H1 (cell line): ENCODE data around the gene DBX2. TPM values are rescaled to one million over a fixed set of nuclear protein-coding genes. Genes with fewer than 3 reads are reported as not detected.

ENCODE experiments used
- CTCF ChIA-PET: fragments of 300-600 bp; sonication (Branson Sonifier 250); formaldehyde crosslinking; loops from one replicate; lab custom pipeline; 2021; ENCODE audit not compliant: partially characterized antibody; lab: Charles Lee
- POLR2A ChIA-PET: fragments of 300-600 bp; sonication (Branson Sonifier 250); formaldehyde crosslinking; loops from one replicate; lab custom pipeline; 2021; ENCODE audit warnings: inconsistent platforms; ENCODE audit not compliant: partially characterized antibody; lab: Charles Lee
- DNase-seq, 2 experiments: peaks; one replicate each; pipeline versions ENCODE4 v3.0.0 to v3.0.0-alpha.2; 2010 to 2022; ENCODE audit warnings: low spot score in 2 of 2, low read depth in 1 of 2, mixed read lengths in 1 of 2
- FAIRE-seq: peaks from 2 replicates; lab custom pipeline; 2011; peaks lifted over from hg19 to GRCh38; lab: Jason Lieb, UNC
- H2AFZ ChIP-seq: 2 replicates; pipeline ENCODE4 v1.8.1; 2012; ENCODE audit warnings: low read length, inconsistent platforms
- H2AK5ac ChIP-seq: 2 replicates; pipeline ENCODE4 v1.6.1; 2013; ENCODE audit warnings: low read depth, low read length
- H2BK120ac ChIP-seq: replicated peaks from 2 replicates; pipeline ENCODE3; 2013; ENCODE audit warnings: low read depth, low read length, inconsistent platforms
- H2BK12ac ChIP-seq: 2 replicates; pipeline ENCODE4 v1.6.1; 2013; ENCODE audit warnings: low read depth, low read length
- H2BK15ac ChIP-seq: 2 replicates; pipeline ENCODE4 v1.6.1; 2013; ENCODE audit warnings: low read length
- H2BK20ac ChIP-seq: 2 replicates; pipeline ENCODE4 v1.6.1; 2013; ENCODE audit warnings: low read length
- H2BK5ac ChIP-seq: 2 replicates; pipeline ENCODE4 v1.6.1; 2013; ENCODE audit warnings: low read depth, low read length
- H3K14ac ChIP-seq: 2 replicates; pipeline ENCODE4 v1.6.1; 2013; ENCODE audit warnings: inconsistent platforms; ENCODE audit not compliant: insufficient read length
- H3K18ac ChIP-seq: 2 replicates; pipeline ENCODE4 v1.6.1; 2013; ENCODE audit warnings: low read length; ENCODE audit errors: extremely low read depth
- H3K23ac ChIP-seq: 2 replicates; pipeline ENCODE4 v1.6.1; 2013; ENCODE audit warnings: inconsistent platforms; ENCODE audit not compliant: insufficient read length
- H3K23me2 ChIP-seq: 2 replicates; pipeline ENCODE4 v1.6.1; 2013; ENCODE audit warnings: low read depth, low read length
- H3K27ac ChIP-seq: 2 replicates; pipeline ENCODE4 v1.6.1; 2011; ENCODE audit warnings: low read depth, low read length, inconsistent platforms
- H3K27me3 ChIP-seq, 4 experiments: replicated peaks in 1 of 4; 1 replicate in 1 of 4; 2 replicates in 3 of 4; pipeline versions ENCODE4 v1.6.1 to v1.8.1; 2011 to 2013; ENCODE audit warnings: low read length in 3 of 4, mild to moderate bottlenecking in 3 of 4, inconsistent platforms in 2 of 4, mixed read lengths in 2 of 4, moderate library complexity in 1 of 4; ENCODE audit not compliant: control insufficient read depth in 3 of 4, insufficient read depth in 3 of 4; ENCODE audit errors: extremely low read depth in 1 of 4
- H3K36me3 ChIP-seq, 4 experiments: 2 replicates each; pipeline versions ENCODE4 v1.6.1 to v1.8.1; 2011 to 2013; ENCODE audit warnings: mild to moderate bottlenecking in 4 of 4, low read length in 3 of 4, moderate library complexity in 2 of 4, control low read depth in 1 of 4, inconsistent platforms in 1 of 4; ENCODE audit not compliant: insufficient read depth in 4 of 4, control insufficient read depth in 2 of 4
- H3K4ac ChIP-seq: replicated peaks from 2 replicates; pipeline ENCODE3; 2013; ENCODE audit warnings: low read length, low read depth, mixed read lengths, inconsistent platforms; ENCODE audit not compliant: insufficient read length
- H3K4me1 ChIP-seq, 4 experiments: replicated peaks in 1 of 4; 1 replicate in 1 of 4; 2 replicates in 3 of 4; pipeline versions ENCODE4 v1.6.1 to v1.8.1; 2011 to 2013; ENCODE audit warnings: low read length in 3 of 4, inconsistent platforms in 2 of 4, mixed read lengths in 1 of 4; ENCODE audit not compliant: insufficient read depth in 4 of 4, control insufficient read depth in 3 of 4
- H3K4me2 ChIP-seq, 2 experiments: 2 replicates each; pipeline versions ENCODE4 v1.6.1 to v1.8.1; 2011 to 2013; ENCODE audit warnings: low read depth in 2 of 2, low read length in 2 of 2, control low read depth in 1 of 2, inconsistent platforms in 1 of 2, mild to moderate bottlenecking in 1 of 2; ENCODE audit not compliant: insufficient read depth in 1 of 2
- H3K4me3 ChIP-seq, 4 experiments: fragments of 200-600, 300-600 bp in 1 of 4; sonication (generic), shearing (Covaris generic), sonication (Bioruptor Twin) in 1 of 4; 2 replicates each; pipeline versions ENCODE4 v1.5.1 to v1.8.1; 2011 to 2016; ENCODE audit warnings: low read length in 4 of 4, low read depth in 3 of 4, control low read depth in 2 of 4, inconsistent platforms in 2 of 4, mild to moderate bottlenecking in 2 of 4, mixed read lengths in 1 of 4, moderate library complexity in 1 of 4; ENCODE audit not compliant: insufficient read depth in 2 of 4; ENCODE audit errors: extremely low read depth in 1 of 4
- H3K56ac ChIP-seq: replicated peaks from 2 replicates; pipeline ENCODE3; 2013; ENCODE audit warnings: low read depth, mild to moderate bottlenecking, mixed read lengths, low read length, inconsistent platforms; ENCODE audit not compliant: insufficient read length
- H3K79me1 ChIP-seq: 2 replicates; pipeline ENCODE4 v1.6.1; 2013; ENCODE audit warnings: low read depth, low read length, control low read depth
- H3K79me2 ChIP-seq, 2 experiments: 2 replicates each; pipeline versions ENCODE4 v1.6.1 to v1.8.1; 2012 to 2013; ENCODE audit warnings: low read length in 2 of 2, mild to moderate bottlenecking in 2 of 2, inconsistent platforms in 1 of 2; ENCODE audit not compliant: insufficient read depth in 2 of 2, control insufficient read depth in 1 of 2
- H3K9ac ChIP-seq, 4 experiments: replicated peaks in 1 of 4; 1 replicate in 1 of 4; 2 replicates in 3 of 4; pipeline versions ENCODE4 v1.6.1 to v1.8.1; 2011 to 2013; ENCODE audit warnings: low read depth in 3 of 4, low read length in 3 of 4, control low read depth in 2 of 4, mild to moderate bottlenecking in 2 of 4, moderate library complexity in 2 of 4, inconsistent platforms in 1 of 4; ENCODE audit errors: extremely low read depth in 1 of 4
- H3K9me3 ChIP-seq, 2 experiments: 2 replicates each; pipeline versions ENCODE4 v1.6.1 to v1.8.1; 2012 to 2013; ENCODE audit warnings: mild to moderate bottlenecking in 2 of 2, moderate library complexity in 2 of 2, control low read depth in 1 of 2, inconsistent platforms in 1 of 2, low read depth in 1 of 2, low read length in 1 of 2, mixed read lengths in 1 of 2; ENCODE audit not compliant: insufficient read depth in 2 of 2
- H4K20me1 ChIP-seq, 2 experiments: replicated peaks in 1 of 2; 2 replicates each; pipeline versions ENCODE3 to v1.8.1; 2011 to 2013; ENCODE audit warnings: inconsistent platforms in 2 of 2, low read length in 2 of 2, mild to moderate bottlenecking in 1 of 2; ENCODE audit not compliant: insufficient read depth in 2 of 2, control insufficient read depth in 1 of 2
- H4K5ac ChIP-seq: 2 replicates; pipeline ENCODE4 v1.6.1; 2013; ENCODE audit warnings: low read length, low read depth, mixed read lengths, inconsistent platforms; ENCODE audit not compliant: insufficient read length
- H4K8ac ChIP-seq: 2 replicates; pipeline ENCODE4 v1.8.0; 2013; ENCODE audit warnings: mild to moderate bottlenecking, moderate library complexity, low read length, inconsistent platforms; ENCODE audit not compliant: insufficient read depth; ENCODE audit errors: extremely low read depth
- H4K91ac ChIP-seq: replicated peaks from 2 replicates; pipeline ENCODE3; 2013; ENCODE audit warnings: low read length, mixed read lengths, inconsistent platforms; ENCODE audit not compliant: insufficient read length
- ASH2L ChIP-seq: fragments of 200-600, 300-600 bp; sonication (generic); IDR thresholded peaks from one replicate; pipeline ENCODE4 v1.7.1; 2017; ENCODE audit warnings: low read length
- BRCA1 ChIP-seq: IDR thresholded peaks from 2 replicates; pipeline ENCODE4 v1.6.1; 2012; ENCODE audit warnings: low read depth, low read length, improper control_type of control experiment
- CEBPB ChIP-seq: IDR thresholded peaks from 2 replicates; pipeline ENCODE4 v1.6.1; 2012; ENCODE audit warnings: low read depth, low read length
- JUN ChIP-seq: IDR thresholded peaks from 2 replicates; pipeline ENCODE4 v1.6.1; 2011; ENCODE audit warnings: low read depth, mild to moderate bottlenecking, improper control_type of control experiment, low read length
- MAFK ChIP-seq: IDR thresholded peaks from 2 replicates; pipeline ENCODE4 v1.6.1; 2012; ENCODE audit warnings: low read depth, mild to moderate bottlenecking, improper control_type of control experiment, low read length
- SIN3A ChIP-seq, 2 experiments: IDR thresholded peaks in 1 of 2; conservative IDR thresholded peaks in 1 of 2; 2 replicates each; pipeline ENCODE4 v1.6.1; 2011 to 2012; ENCODE audit warnings: low read length in 2 of 2, improper control_type of control experiment in 1 of 2, low read depth in 1 of 2, mild to moderate bottlenecking in 1 of 2
- TBP ChIP-seq: IDR thresholded peaks from 2 replicates; pipeline ENCODE4 v1.6.1; 2011; ENCODE audit warnings: low read depth, low read length, improper control_type of control experiment
- YY1 ChIP-seq: IDR thresholded peaks from 2 replicates; pipeline ENCODE4 v1.6.1; 2011; ENCODE audit warnings: low read depth, mild to moderate bottlenecking, low read length
- WGBS, 2 experiments: shearing (Covaris generic) in 1 of 2; methylation state at CpG; one replicate each; pipeline versions ENCODE4 v1.1.6 to v1.1.7; 2013 to 2015; ENCODE audit warnings: low lambda C conversion rate in 2 of 2, mixed read lengths in 2 of 2, inconsistent platforms in 1 of 2, low coverage in 1 of 2, missing lambda C conversion rate in 1 of 2; ENCODE audit not compliant: insufficient replicate concordance in 2 of 2, insufficient coverage in 1 of 2, insufficient read length in 1 of 2; ENCODE audit errors: extremely low coverage in 1 of 2, missing lambda C conversion rate in 1 of 2; 5-methylcytosine and 5-hydroxymethylcytosine counted together
- polyA plus RNA-seq, 7 experiments: library from polyadenylated mRNA; depleted of rRNA in 3 of 7; stranded (reverse) in 5 of 7; unstranded in 2 of 7; fragments of >200 nt in 5 of 7; fragments of 200-250 nt in 2 of 7; gene quantifications; 1 replicate in 5 of 7; 2 replicates in 1 of 7; 4 replicates in 1 of 7; pipeline versions ENCODE4 v1.2.1 to v1.2.3, GENCODE V29; 2011 to 2013; ENCODE audit warnings: missing spikeins in 2 of 7, mixed read lengths in 2 of 7
- total RNA-seq: library from RNA; stranded (reverse); fragmentation: NEBNext Ultra II Directional; extraction: Animal tissue kit (Norgen Biotek cat#: 25700); gene quantifications from 2 replicates; pipeline ENCODE4 v1.2.1, GENCODE V29; 2021
- TF ChIP-seq, protein P1 (sequence below): IDR thresholded peaks from 2 replicates; pipeline ENCODE4 v1.6.1; 2012; ENCODE audit warnings: inconsistent platforms
- TF ChIP-seq, protein P2 (sequence below): IDR thresholded peaks from 2 replicates; pipeline ENCODE4 v1.6.1; 2012; ENCODE audit warnings: low read length, inconsistent platforms

Gene DBX2
- total and polyA plus RNA-seq, 2 of the 8 experiments (the other 6 are each of a cell fraction or from before 2014, with no cell fraction given), result 0.06 TPM; not detected in 1

DNA sequence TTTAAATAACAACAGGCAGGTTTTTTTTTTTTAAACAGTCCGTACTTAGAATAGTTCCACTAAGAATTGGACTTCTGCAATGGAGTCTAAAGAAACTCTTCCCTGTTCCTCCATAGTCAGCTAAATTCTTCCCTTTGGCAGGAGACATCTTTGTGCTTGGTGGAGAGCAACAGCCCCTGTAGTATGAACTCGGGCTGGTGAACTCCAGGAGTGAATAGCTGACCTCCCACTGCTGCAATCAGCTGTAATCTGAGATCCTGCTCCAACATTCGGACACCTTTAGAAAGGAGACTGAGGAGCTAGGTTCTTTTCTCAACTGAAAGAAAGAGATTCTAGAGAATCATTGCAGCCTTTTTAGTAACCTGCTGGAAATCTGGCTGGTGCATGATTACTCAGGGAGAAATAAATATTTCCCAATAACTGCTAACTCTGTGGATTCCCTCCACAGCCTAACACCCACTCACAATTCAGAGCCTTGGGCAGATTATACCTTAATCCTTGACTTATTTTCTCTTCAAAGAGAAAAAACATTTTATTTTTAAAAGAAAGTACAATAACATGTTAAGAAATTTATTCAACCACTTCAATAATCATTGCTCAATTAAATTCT, 25.6 kb upstream of the DBX2 start:
- 25% methylated on average over 3 of the region's 3 CpGs; no CpG with 5 or more reads in 1 of the 2 experiments for WGBS, 2 experiments
- H3K23ac ChIP-seq, result no peak overlapping the region
- FAIRE-seq, result peak; percentile 80
- TF ChIP-seq, protein P1, sequence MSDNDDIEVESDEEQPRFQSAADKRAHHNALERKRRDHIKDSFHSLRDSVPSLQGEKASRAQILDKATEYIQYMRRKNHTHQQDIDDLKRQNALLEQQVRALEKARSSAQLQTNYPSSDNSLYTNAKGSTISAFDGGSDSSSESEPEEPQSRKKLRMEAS, result no peak
- no peak for TF ChIP-seq SIN3A (conservative IDR thresholded peaks at IDR 0.05 in 1 of 2, IDR thresholded peaks at IDR 0.05 in 1 of 2; ENCODE audit: low read depth in 1 of 2, low read length in 2 of 2)
- TF ChIP-seq JUN, result no peak
- 0 out of 2 replicates have a peak, but pooled peaks have one; percentile 15 for TF ChIP-seq CEBPB
- TF ChIP-seq, protein P2, sequence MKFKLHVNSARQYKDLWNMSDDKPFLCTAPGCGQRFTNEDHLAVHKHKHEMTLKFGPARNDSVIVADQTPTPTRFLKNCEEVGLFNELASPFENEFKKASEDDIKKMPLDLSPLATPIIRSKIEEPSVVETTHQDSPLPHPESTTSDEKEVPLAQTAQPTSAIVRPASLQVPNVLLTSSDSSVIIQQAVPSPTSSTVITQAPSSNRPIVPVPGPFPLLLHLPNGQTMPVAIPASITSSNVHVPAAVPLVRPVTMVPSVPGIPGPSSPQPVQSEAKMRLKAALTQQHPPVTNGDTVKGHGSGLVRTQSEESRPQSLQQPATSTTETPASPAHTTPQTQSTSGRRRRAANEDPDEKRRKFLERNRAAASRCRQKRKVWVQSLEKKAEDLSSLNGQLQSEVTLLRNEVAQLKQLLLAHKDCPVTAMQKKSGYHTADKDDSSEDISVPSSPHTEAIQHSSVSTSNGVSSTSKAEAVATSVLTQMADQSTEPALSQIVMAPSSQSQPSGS, result no peak
- no peak for TF ChIP-seq BRCA1
- TF ChIP-seq ASH2L, result peak; percentile 40
- 0 out of 2 replicates have a peak, but pooled peaks have one; percentile 33 for TF ChIP-seq MAFK
- TF ChIP-seq TBP, result peak; percentile 34; the same call in 1 of the 2 replicates
- TF ChIP-seq YY1, result peak; percentile 30; the same call in 1 of the 2 replicates

More for the DNA sequence above, 25.6 kb upstream of the DBX2 start:
- no peaks in the 10 kb centered on the region for H3K79me2 ChIP-seq
- H3K79me1 ChIP-seq, result no peaks in the 10 kb centered on the region
- 0 out of 2 replicates have a peak overlapping the region, but pooled peaks have one; percentile 26 for H3K18ac ChIP-seq
- H3K4ac ChIP-seq, result no peak overlapping the region
- no peak overlapping the region for H2AFZ ChIP-seq
- ChIA-PET POLR2A (interaction anchor here (1.2 to 2.0 kb wide), 4 partner anchors 18 to 303 kb away, joined by 3 to 5 read pairs (median 4); no protein-coding TSS in a partner anchor), CTCF (interaction anchor here (0.9 to 1.4 kb wide), 2 partner anchors 34 to 44 kb away, joined by 4 to 6 read pairs; no protein-coding TSS in a partner anchor)
- no peaks in the 10 kb centered on the region for H3K27me3 ChIP-seq
- H2BK15ac ChIP-seq, result no peak overlapping the region
- H3K4me1 ChIP-seq, result peaks cover 0 to 12% (median 10%) of the 10 kb centered on the region in 4 experiments; a peak in 6 of 7 replicates
- peak overlapping the region; percentile 82 for H2BK120ac ChIP-seq
- no peak overlapping the region for H2BK20ac ChIP-seq
- H3K14ac ChIP-seq, result no peak overlapping the region
- DNase-seq, result peak in 1 of 2 experiments; percentile 25
- H4K8ac ChIP-seq, result no peak overlapping the region
- H2BK12ac ChIP-seq, result no peak overlapping the region; the same call in 1 of the 2 replicates
- H2AK5ac ChIP-seq, result no peak overlapping the region
- no peaks in the 10 kb centered on the region for H3K36me3 ChIP-seq
- H3K9me3 ChIP-seq, result no peaks in the 10 kb centered on the region
- H3K23me2 ChIP-seq, result peaks cover 2% of the 10 kb centered on the region
- peak overlapping the region in 1 of 4 experiments; percentile 39; a peak in 2 of 8 replicates for H3K4me3 ChIP-seq
- H3K56ac ChIP-seq, result no peak overlapping the region
- H4K20me1 ChIP-seq, result no peaks in the 10 kb centered on the region
- no peak overlapping the region for H4K5ac ChIP-seq
- H2BK5ac ChIP-seq, result peak overlapping the region; percentile 60; the same call in 1 of the 2 replicates
- H3K9ac ChIP-seq, result no peak overlapping the region; a peak in 1 of 7 replicates
- H4K91ac ChIP-seq, result no peak overlapping the region
- no peak overlapping the region for H3K27ac ChIP-seq
- peak overlapping the region; percentile 54 to 60; a peak in 3 of 4 replicates for H3K4me2 ChIP-seq
